ENCODE data around the gene FTSJ1.

The FTSJ1 gene

DNA sequence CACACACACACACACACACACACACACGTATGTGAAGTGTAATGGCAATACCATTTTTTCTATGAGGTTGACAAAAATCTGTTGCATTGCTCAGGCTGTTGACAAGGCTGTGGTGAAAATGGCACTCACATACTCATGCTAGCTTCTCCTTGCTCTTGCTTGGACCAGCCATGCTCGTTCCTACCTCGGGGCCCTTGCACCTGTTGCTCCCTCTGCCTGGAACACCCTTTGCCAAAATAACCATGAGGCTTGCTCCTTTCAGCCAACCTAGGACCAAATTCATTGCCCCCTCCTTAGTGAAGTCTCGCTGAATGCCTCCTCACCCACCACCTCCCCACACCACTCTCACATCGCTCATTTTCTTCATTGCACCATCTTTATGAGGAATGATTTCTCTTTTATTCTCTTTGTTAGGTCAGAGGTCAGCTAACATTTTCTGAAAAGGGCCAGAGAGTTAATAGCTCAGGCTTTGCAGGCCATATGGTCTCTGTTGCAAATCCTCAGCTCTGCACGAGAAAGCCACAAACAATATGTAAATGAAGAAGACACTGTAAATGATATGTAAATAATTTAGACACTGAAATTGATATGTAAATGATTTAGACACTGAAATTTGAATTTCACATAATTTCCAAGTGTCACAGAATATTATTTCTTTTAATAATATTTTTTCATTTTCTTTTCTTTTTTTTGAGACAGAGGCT is 19.2 kb upstream of the FTSJ1 start:
- Histone ChIP-seq H3K27ac (no peak overlapping the region), H3K4me2 (no peak overlapping the region), H4K20me1 (peaks cover 0 to 8% (median 0%) of the 10 kb centered on the region in 11 experiments; a peak in 6 of 22 replicates), H3K9me3 (replicated peaks in 1 of 11) (peaks cover 0 to 4% (median 0%) of the 10 kb centered on the region in 11 experiments; a peak in 3 of 22 replicates), H3K4me1 (peaks cover 0 to under 1% (median 0%) of the 10 kb centered on the region in 10 experiments; a peak in 1 of 20 replicates), H3K36me3 (peaks cover 0 to 39% (median 22%) of the 10 kb centered on the region in 11 experiments; a peak in 15 of 22 replicates), H3K9ac (no peak overlapping the region), H3K4me3 (no peak overlapping the region), H3K27me3 (peaks cover 34 to 82% (median 68%) of the 10 kb centered on the region in 11 experiments)
- no peak for TF ChIP-seq Cebpa-rat (IDR thresholded peaks at IDR 0.05)

DNA sequence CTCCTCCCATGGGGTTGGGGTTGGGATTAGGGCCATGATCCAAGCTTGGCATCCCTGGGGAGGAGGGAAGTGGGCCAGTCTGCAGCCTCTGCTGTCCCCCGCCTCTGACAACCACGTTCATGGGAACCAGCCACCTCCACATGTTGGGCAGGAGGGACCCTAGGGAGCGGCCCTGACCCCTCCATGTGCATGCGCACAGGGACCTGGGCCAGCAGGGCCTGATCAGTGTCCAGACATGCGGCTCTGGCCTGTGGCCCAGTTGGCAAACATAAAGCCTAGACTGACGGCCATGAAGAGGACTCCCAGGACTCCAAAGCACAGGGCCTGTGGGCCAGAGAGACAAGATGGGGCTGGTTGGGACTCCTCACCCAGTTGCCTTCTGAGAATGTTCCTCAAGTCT is 17.3 kb upstream of the FTSJ1 start:
- peaks cover 0 to 51% (median 27%) of the 10 kb centered on the region in 11 experiments; a peak in 17 of 22 replicates for H3K36me3 ChIP-seq
- no peak overlapping the region for H3K4me2 ChIP-seq
- H3K27ac ChIP-seq, result no peak overlapping the region
- H3K9ac ChIP-seq, result no peak overlapping the region
- peaks cover 36 to 82% (median 69%) of the 10 kb centered on the region in 11 experiments for H3K27me3 ChIP-seq
- peaks cover 0 to 8% (median 0%) of the 10 kb centered on the region in 11 experiments; a peak in 6 of 22 replicates for H4K20me1 ChIP-seq
- TF ChIP-seq Cebpa-rat (IDR thresholded peaks at IDR 0.05), result no peak
- no peak overlapping the region for H3K4me3 ChIP-seq
- H3K9me3 ChIP-seq (replicated peaks in 1 of 11), result peaks cover 0 to 4% (median 0%) of the 10 kb centered on the region in 11 experiments; a peak in 2 of 22 replicates
- peaks cover 0 to 15% (median 7%) of the 10 kb centered on the region in 10 experiments; a peak in 7 of 20 replicates for H3K4me1 ChIP-seq

- H3K27me3 ChIP-seq, result peaks cover 30 to 76% (median 67%) of the 10 kb centered on the region in 11 experiments
- peaks cover 0 to 4% (median 0%) of the 10 kb centered on the region in 11 experiments; a peak in 2 of 22 replicates for H3K9me3 ChIP-seq (replicated peaks in 1 of 11)
- no peak overlapping the region for H3K9ac ChIP-seq
- H3K4me1 ChIP-seq, result peaks cover 0 to 15% (median 7%) of the 10 kb centered on the region in 10 experiments; a peak in 7 of 20 replicates
- H4K20me1 ChIP-seq, result peaks cover 0 to 8% (median 0%) of the 10 kb centered on the region in 11 experiments; a peak in 6 of 22 replicates
- no peak overlapping the region for H3K4me3 ChIP-seq
- H3K27ac ChIP-seq, result no peak overlapping the region
- no peak for TF ChIP-seq Cebpa-rat (IDR thresholded peaks at IDR 0.05)
- H3K36me3 ChIP-seq, result peaks cover 0 to 51% (median 27%) of the 10 kb centered on the region in 11 experiments; a peak in 17 of 22 replicates
- H3K4me2 ChIP-seq, result no peak overlapping the region
Observed at GRCh38 chrX:48459483-48459882, 16.5 kb upstream of the FTSJ1 start.

GRCh38 chrX:48460031-48460430 is 16.0 kb upstream of the FTSJ1 start:
- Histone ChIP-seq H3K9me3 (replicated peaks in 1 of 11) (no peaks in the 10 kb centered on the region; a peak in 1 of 22 replicates), H3K27me3 (peaks cover 25 to 74% (median 62%) of the 10 kb centered on the region in 11 experiments), H3K36me3 (peaks cover 0 to 51% (median 27%) of the 10 kb centered on the region in 11 experiments; a peak in 17 of 22 replicates), H3K4me1 (peaks cover 0 to 18% (median 7%) of the 10 kb centered on the region in 10 experiments; a peak in 7 of 20 replicates), H3K9ac (no peak overlapping the region), H3K27ac (no peak overlapping the region), H4K20me1 (peaks cover 0 to 12% (median 0%) of the 10 kb centered on the region in 11 experiments; a peak in 7 of 22 replicates), H3K4me2 (no peak overlapping the region), H3K4me3 (no peak overlapping the region)
- TF ChIP-seq Cebpa-rat (IDR thresholded peaks at IDR 0.05), result no peak

- Histone ChIP-seq H4K20me1 (peaks cover 0 to 18% (median 0%) of the 10 kb centered on the region in 11 experiments; a peak in 7 of 22 replicates), H3K4me2 (no peak overlapping the region), H3K27me3 (peaks cover 23 to 74% (median 56%) of the 10 kb centered on the region in 11 experiments), H3K9me3 (replicated peaks in 1 of 11) (no peaks in the 10 kb centered on the region; a peak in 1 of 22 replicates), H3K4me3 (no peak overlapping the region), H3K4me1 (peaks cover 0 to 24% (median 9%) of the 10 kb centered on the region in 10 experiments; a peak in 10 of 20 replicates), H3K9ac (no peak overlapping the region), H3K36me3 (peaks cover 0 to 54% (median 28%) of the 10 kb centered on the region in 11 experiments; a peak in 17 of 22 replicates), H3K27ac (no peak overlapping the region)
- no peak for TF ChIP-seq Cebpa-rat (IDR thresholded peaks at IDR 0.05)
Observed at GRCh38 chrX:48460606-48461005, 15.4 kb upstream of the FTSJ1 start.

DNA sequence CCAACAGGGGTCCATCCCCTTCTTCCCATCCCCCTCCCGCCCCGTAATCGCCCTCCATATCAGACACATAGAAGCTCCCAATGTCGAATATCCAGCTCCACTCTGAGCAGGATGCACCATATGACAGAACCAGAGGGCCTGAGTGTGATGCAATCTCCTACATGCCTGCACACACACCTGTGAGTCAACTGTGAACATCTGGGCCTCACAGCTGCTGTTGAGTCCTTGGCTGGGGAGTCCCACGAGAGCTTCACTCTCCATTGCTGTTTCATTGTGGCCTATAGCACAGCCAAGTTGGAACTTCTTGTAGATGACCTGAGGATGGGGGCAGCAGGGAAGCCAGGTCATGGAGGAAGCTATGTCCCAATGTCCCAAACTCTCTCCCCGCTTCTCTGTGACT is 14.2 kb upstream of the FTSJ1 start:
- H3K9me3 ChIP-seq (replicated peaks in 1 of 11), result no peaks in the 10 kb centered on the region
- no peak overlapping the region for H3K4me3 ChIP-seq
- H3K4me1 ChIP-seq, result peaks cover 0 to 30% (median 14%) of the 10 kb centered on the region in 10 experiments; a peak in 12 of 20 replicates
- peaks cover 14 to 65% (median 46%) of the 10 kb centered on the region in 11 experiments; a peak in 21 of 22 replicates for H3K27me3 ChIP-seq
- TF ChIP-seq Cebpa-rat (IDR thresholded peaks at IDR 0.05), result peak in 2 of 11 experiments; percentile 8 to 22; a peak in 1 of 22 replicates
- no peak overlapping the region for H3K9ac ChIP-seq
- H3K27ac ChIP-seq, result peak overlapping the region in 1 of 11 experiments; percentile 22; a peak in 1 of 22 replicates
- peaks cover 0 to 55% (median 31%) of the 10 kb centered on the region in 11 experiments; a peak in 17 of 22 replicates for H3K36me3 ChIP-seq
- peak overlapping the region in 6 of 11 experiments; percentile 0 to 27 (median 18); a peak in 4 of 22 replicates for H3K4me2 ChIP-seq
- H4K20me1 ChIP-seq, result peaks cover 0 to 20% (median 0%) of the 10 kb centered on the region in 11 experiments; a peak in 8 of 22 replicates

GRCh38 chrX:48465336-48465933 is 10.6 kb upstream of the FTSJ1 start:
- H3K9ac ChIP-seq, result peak overlapping the region in 2 of 11 experiments; percentile 1 to 15; a peak in 1 of 22 replicates
- no peak for TF ChIP-seq Cebpa-rat (IDR thresholded peaks at IDR 0.05)
- H4K20me1 ChIP-seq, result peaks cover 0 to 17% (median 0%) of the 10 kb centered on the region in 11 experiments; a peak in 6 of 22 replicates
- H3K36me3 ChIP-seq, result peaks cover 0 to 30% (median 20%) of the 10 kb centered on the region in 11 experiments; a peak in 14 of 22 replicates
- peaks cover 7 to 44% (median 27%) of the 10 kb centered on the region in 10 experiments; a peak in 18 of 20 replicates for H3K4me1 ChIP-seq
- H3K4me3 ChIP-seq, result peak overlapping the region in 1 of 10 experiments; percentile 11; a peak in 1 of 20 replicates
- H3K9me3 ChIP-seq (replicated peaks in 1 of 11), result no peaks in the 10 kb centered on the region
- H3K4me2 ChIP-seq, result peak overlapping the region in 10 of 11 experiments; percentile 2 to 81 (median 35); a peak in 16 of 22 replicates
- H3K27ac ChIP-seq, result no peak overlapping the region
- peaks cover 26 to 66% (median 51%) of the 10 kb centered on the region in 11 experiments; a peak in 21 of 22 replicates for H3K27me3 ChIP-seq

- 0 out of 22 replicates have a peak overlapping the region, but pooled peaks of 1 of the 11 experiments have one; percentile 84 for H3K9ac ChIP-seq
- H3K27ac ChIP-seq, result no peak overlapping the region
- peaks cover 7 to 44% (median 27%) of the 10 kb centered on the region in 10 experiments; a peak in 18 of 20 replicates for H3K4me1 ChIP-seq
- H3K4me3 ChIP-seq, result peak overlapping the region in 7 of 10 experiments; percentile 69 to 78 (median 74); a peak in 10 of 20 replicates
- H3K27me3 ChIP-seq, result peaks cover 26 to 77% (median 59%) of the 10 kb centered on the region in 11 experiments; a peak in 21 of 22 replicates
- no peak for TF ChIP-seq Cebpa-rat (IDR thresholded peaks at IDR 0.05)
- peaks cover 0 to 17% (median 0%) of the 10 kb centered on the region in 11 experiments; a peak in 5 of 22 replicates for H4K20me1 ChIP-seq
- H3K4me2 ChIP-seq, result peak overlapping the region in 9 of 11 experiments; percentile 76 to 84 (median 83); a peak in 17 of 22 replicates
- no peaks in the 10 kb centered on the region for H3K9me3 ChIP-seq (replicated peaks in 1 of 11)
- peaks cover 0 to 23% (median 10%) of the 10 kb centered on the region in 11 experiments; a peak in 11 of 22 replicates for H3K36me3 ChIP-seq
Observed at GRCh38 chrX:48466696-48467095, 9.3 kb upstream of the FTSJ1 start.
